HUES48 (cell line): ENCODE measurements around the gene FMNL3.

Source experiments
- H3K27ac ChIP-seq: one replicate; pipeline ENCODE4 v1.7.0; 2013; ENCODE audit warnings: low read depth, low read length, inconsistent platforms
- H3K27me3 ChIP-seq: 2 replicates; pipeline ENCODE4 v1.6.1; 2013; ENCODE audit warnings: mild to moderate bottlenecking, low read length; ENCODE audit not compliant: control insufficient read depth, insufficient read depth
- H3K36me3 ChIP-seq: 2 replicates; pipeline ENCODE4 v1.6.1; 2013; ENCODE audit warnings: low read length; ENCODE audit not compliant: control insufficient read depth, insufficient read depth
- H3K4me1 ChIP-seq: 2 replicates; pipeline ENCODE4 v1.6.1; 2013; ENCODE audit warnings: mild to moderate bottlenecking, low read length; ENCODE audit not compliant: control insufficient read depth, insufficient read depth
- H3K4me3 ChIP-seq: 2 replicates; pipeline ENCODE4 v1.5.1; 2013; ENCODE audit warnings: mild to moderate bottlenecking, low read depth, low read length
- H3K9ac ChIP-seq: 2 replicates; pipeline ENCODE4 v1.6.1; 2013; ENCODE audit warnings: mild to moderate bottlenecking, low read depth, low read length, moderate library complexity
- H3K9me3 ChIP-seq: 2 replicates; pipeline ENCODE4 v1.6.1; 2013; ENCODE audit warnings: low read length; ENCODE audit not compliant: control insufficient read depth, insufficient read depth

The FMNL3 gene

DNA sequence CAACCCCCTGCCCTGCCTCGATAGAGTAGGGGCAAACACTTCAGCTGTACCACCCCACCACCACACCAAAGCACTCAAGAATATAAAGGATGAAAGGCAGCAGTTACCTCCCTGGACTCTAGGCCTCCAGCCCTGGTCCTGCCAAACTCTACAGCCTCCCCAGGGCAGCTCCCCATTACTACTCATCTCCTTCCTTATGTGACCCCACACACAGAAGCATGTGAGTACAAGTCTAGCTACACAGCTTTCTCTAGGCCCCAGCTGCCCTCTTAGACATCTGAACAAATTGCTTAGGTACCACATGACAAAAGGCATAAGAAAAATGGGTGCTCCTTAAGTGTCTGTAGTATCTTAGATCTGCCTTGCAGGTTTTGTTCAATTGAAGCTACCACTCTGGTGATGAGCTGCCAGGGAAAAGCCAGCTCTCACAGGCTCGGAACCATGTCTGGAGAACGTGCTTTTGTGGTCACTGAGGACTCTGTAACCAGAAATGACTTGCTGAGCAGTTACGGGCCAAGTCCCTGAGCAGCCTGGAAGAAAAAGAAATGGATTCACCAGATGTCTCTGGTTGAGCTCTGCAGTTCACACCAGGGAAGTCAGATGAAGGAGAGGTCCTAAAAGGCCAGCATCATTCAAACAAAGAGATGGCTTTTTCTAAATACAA is 32.8 kb downstream of the FMNL3 start:
- Histone ChIP-seq H3K4me1 (peaks cover 25% of the 10 kb centered on the region), H3K36me3 (no peaks in the 10 kb centered on the region), H3K4me3 (no peak overlapping the region), H3K9ac (no peak overlapping the region), H3K27me3 (no peaks in the 10 kb centered on the region), H3K9me3 (no peaks in the 10 kb centered on the region), H3K27ac (peak overlapping the region; percentile 63)

GRCh38 chr12:49673446-49674317 is 33.5 kb downstream of the FMNL3 start:
- Histone ChIP-seq H3K36me3 (no peaks in the 10 kb centered on the region), H3K9me3 (no peaks in the 10 kb centered on the region), H3K27me3 (no peaks in the 10 kb centered on the region), H3K27ac (peak overlapping the region; percentile 63), H3K4me3 (no peak overlapping the region), H3K9ac (no peak overlapping the region), H3K4me1 (peaks cover 25% of the 10 kb centered on the region)

DNA sequence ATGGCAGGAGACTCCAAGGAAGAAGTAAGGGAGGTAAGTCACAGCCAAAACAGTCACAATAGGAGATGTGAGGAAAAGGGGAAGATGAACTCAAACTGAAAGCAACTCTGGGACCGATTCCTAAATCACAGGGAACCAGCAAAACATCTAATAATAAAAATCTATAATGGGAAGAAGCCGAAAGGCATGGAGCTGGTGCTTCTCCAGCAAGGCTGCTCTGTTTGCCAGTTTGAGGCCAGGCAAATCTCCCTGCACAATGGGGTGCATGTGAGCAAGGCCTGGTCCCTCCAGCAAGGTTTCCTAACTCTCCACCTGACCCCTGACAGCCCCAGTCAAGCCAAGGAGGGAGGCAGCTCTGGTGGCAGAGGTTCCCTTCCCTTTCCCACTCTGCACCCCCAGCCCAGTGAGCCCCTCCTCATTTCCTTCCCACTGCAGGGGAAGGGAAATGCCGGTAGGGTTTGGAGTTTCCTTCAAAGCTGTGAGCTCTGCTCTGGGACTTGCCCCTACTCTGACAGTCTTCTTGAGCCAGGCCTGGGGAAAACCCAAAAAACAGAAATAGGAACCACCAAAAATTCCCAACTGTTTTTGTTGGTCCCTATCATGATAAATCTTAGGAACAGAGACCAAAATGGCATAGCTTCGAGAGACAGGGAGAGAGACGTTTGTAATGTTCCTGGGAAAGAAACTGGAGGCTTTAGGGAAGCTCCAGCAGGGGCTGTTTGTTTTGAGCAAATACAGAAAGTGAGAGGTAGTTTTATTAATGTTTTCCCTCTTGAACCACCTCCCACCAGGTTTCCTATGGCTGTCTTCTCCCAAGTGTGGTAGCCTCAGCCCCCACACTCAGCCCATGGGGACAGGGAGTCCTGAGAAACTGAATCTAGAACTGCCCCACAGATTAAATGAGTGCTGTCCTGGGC is 34.6 kb downstream of the FMNL3 start:
- Histone ChIP-seq H3K4me3 (no peak overlapping the region), H3K9ac (no peak overlapping the region), H3K27ac (peak overlapping the region; percentile 63), H3K9me3 (no peaks in the 10 kb centered on the region), H3K4me1 (peaks cover 25% of the 10 kb centered on the region), H3K36me3 (no peaks in the 10 kb centered on the region), H3K27me3 (no peaks in the 10 kb centered on the region)

GRCh38 chr12:49671031-49671765 is 36.0 kb downstream of the FMNL3 start:
- no peak overlapping the region for H3K9ac ChIP-seq
- H3K27me3 ChIP-seq = no peaks in the 10 kb centered on the region
- H3K9me3 ChIP-seq = no peaks in the 10 kb centered on the region
- H3K36me3 ChIP-seq = no peaks in the 10 kb centered on the region; the same call in 1 of the 2 replicates
- no peak overlapping the region for H3K4me3 ChIP-seq
- peaks cover 25% of the 10 kb centered on the region for H3K4me1 ChIP-seq
- H3K27ac ChIP-seq = no peak overlapping the region

DNA sequence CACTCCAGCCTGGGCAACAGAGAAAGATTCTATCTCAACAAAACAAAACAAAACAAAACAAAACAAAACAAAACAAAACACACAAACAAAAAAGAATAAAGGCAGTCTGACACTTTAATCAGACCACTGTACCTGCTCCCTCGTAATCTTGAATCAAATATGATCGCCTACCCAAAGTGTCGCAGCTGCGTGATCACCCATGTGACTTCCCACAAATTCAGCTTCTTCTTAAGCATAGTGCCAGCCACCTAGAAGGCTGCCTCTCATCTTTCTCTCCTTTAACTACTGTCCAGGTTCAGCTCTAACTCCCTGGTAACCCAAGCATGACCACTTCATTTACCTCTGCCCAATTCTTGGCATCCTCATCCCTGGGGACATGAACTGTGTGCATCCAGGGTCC is 37.4 kb downstream of the FMNL3 start:
- peaks cover 24% of the 10 kb centered on the region for H3K4me1 ChIP-seq
- peaks cover 4% of the 10 kb centered on the region; the same call in 1 of the 2 replicates for H3K36me3 ChIP-seq
- no peak overlapping the region for H3K27ac ChIP-seq
- no peaks in the 10 kb centered on the region for H3K9me3 ChIP-seq
- no peaks in the 10 kb centered on the region for H3K27me3 ChIP-seq
- H3K4me3 ChIP-seq = no peak overlapping the region
- H3K9ac ChIP-seq = no peak overlapping the region

DNA sequence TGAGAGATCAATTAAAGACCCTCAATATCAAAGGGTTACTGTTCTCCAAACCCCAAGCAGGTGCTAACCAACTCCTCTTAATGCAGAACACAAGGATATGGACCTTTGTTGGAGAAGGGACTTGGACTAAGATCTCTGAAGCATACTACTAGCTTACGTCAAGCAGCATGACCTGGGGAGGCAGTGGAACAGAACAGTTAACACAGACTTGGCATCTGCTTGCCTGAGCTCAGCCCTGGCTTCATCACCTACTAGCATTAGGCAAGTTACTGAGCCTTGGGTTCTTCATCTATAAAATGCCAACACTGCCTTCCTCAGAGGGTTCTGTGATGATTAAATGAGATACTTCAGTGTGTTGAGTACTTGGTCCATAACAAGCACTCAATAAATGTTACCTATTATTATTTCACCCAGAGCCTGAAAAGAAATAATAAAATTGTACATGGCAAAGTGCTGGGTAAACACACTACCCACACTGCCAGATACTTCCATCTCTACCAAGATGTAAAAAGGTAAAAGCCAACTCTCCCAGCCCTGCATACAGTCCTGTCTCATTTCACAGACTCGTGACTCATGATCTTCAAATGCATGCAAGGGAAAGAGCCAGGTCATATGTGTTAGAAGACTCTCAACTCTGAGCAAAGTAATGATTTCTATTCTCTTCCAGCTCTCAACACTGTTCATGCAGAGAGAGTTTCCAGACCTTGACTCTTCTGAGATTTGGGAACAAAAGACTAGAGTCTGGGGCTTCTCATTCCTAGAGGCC is 39.7 kb downstream of the FMNL3 start:
- Histone ChIP-seq H3K4me1 (peaks cover 12% of the 10 kb centered on the region), H3K9ac (no peak overlapping the region), H3K27ac (no peak overlapping the region), H3K27me3 (no peaks in the 10 kb centered on the region), H3K36me3 (peaks cover 4% of the 10 kb centered on the region; the same call in 1 of the 2 replicates), H3K9me3 (no peaks in the 10 kb centered on the region), H3K4me3 (no peak overlapping the region)

GRCh38 chr12:49666176-49666575 is 41.0 kb downstream of the FMNL3 start:
- Histone ChIP-seq H3K9me3 (no peaks in the 10 kb centered on the region), H3K4me3 (no peak overlapping the region), H3K4me1 (peaks cover 12% of the 10 kb centered on the region), H3K36me3 (peaks cover 18% of the 10 kb centered on the region), H3K27ac (no peak overlapping the region), H3K27me3 (no peaks in the 10 kb centered on the region), H3K9ac (no peak overlapping the region)

DNA sequence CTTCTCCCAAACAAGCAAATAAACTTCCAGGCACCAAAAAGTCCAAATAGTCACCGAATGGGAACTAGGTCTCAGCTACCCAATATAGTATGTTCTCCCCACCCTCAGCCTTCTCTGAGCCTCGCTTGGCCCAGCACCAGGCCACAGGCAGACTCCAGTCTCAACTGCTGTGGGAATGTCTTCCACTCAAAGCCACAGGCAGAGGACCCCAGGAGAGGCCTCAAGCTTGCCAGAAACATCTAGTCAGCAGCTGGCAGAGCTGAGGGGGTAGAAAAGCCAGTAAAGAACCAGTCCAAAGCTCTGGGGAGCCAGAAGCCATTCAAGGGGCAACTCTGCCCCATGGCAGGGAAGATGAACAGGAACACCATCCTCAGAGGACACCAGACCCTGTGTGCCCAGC is 41.8 kb downstream of the FMNL3 start:
- Histone ChIP-seq H3K27me3 (no peaks in the 10 kb centered on the region), H3K9ac (no peak overlapping the region), H3K9me3 (no peaks in the 10 kb centered on the region), H3K4me1 (peaks cover 12% of the 10 kb centered on the region), H3K4me3 (no peak overlapping the region), H3K36me3 (peaks cover 25% of the 10 kb centered on the region), H3K27ac (no peak overlapping the region)

DNA sequence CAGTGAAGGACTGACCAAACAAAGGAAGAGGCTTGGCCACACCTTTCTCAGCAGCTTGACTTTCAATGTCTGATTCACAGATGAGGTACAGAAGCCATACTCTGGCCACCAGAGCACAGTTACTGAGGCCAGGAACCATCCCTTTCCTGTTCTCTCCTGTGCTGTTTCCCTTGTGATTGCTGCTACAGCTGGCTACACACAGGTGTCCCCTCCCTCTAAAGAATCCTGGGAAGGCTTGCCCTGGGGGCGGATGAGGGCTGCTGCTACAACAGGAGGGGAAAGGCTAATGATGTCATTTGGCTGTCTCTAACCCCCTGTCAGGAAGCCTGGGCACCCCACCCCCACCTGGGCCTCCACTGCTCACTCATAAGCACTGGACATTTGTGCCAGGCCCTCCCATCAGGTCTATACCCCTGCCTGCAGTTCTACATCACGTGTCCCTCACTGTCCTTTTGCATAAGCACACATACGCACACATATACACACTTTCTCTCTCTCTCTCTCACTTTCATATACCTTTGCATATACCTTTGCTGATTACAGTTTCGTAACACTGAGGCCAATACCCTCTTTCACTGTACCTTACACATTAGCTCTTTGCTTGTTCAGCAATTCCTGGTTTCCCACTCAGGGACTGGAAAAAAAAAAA is 42.5 kb downstream of the FMNL3 start:
- Histone ChIP-seq H3K27me3 (no peaks in the 10 kb centered on the region), H3K9me3 (no peaks in the 10 kb centered on the region), H3K27ac (no peak overlapping the region), H3K36me3 (peaks cover 31% of the 10 kb centered on the region), H3K4me1 (peaks cover 12% of the 10 kb centered on the region), H3K4me3 (no peak overlapping the region), H3K9ac (no peak overlapping the region)
